GM18499 (cell line): ENCODE measurements around the gene TSPEAR.

Experiments used
- ATAC-seq: cut with Tn5 transposase; IDR thresholded peaks from one replicate; pipeline ENCODE4 v1.9.1; 2021; ENCODE audit warnings: moderate number of reproducible peaks; ENCODE audit not compliant: insufficient read depth, unreplicated experiment

The TSPEAR gene

DNA sequence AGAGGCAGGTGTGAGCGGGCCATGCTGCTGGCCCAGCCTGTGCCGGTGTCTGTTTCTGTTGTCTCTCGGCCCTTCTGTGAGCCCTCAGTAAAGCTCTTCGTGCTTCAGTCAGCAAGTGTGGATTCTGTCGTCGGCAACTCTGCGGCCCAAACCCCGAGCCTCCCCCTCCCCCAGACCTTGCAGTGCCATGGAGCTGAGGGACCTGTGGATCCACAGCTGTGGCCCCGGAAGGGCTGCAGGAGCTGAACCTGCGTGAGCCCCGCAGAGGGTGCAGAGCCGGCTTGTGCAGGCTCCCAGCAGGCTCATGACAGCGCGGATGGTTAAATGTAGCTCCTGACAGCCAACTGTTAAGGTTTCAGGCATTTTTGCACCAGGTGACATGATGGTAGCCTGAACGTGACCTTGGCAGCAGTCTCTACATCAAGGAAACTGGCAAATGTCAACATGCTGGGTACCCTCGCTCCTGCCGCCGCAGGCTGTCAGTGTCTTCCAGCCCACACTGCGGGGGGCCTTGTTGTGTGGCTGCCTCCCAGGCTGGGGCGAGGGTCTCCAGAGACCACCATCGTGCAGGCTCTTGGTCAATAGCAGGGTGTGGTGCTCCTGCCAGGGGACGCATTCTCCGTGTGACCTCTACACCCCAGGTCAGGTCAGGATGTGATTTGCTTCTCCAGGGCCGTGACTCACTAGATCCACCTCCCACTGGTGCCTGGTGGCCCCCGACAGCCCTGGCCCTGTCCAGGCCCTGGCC, 249.1 kb downstream of the TSPEAR start:
- no peak for ATAC-seq

DNA sequence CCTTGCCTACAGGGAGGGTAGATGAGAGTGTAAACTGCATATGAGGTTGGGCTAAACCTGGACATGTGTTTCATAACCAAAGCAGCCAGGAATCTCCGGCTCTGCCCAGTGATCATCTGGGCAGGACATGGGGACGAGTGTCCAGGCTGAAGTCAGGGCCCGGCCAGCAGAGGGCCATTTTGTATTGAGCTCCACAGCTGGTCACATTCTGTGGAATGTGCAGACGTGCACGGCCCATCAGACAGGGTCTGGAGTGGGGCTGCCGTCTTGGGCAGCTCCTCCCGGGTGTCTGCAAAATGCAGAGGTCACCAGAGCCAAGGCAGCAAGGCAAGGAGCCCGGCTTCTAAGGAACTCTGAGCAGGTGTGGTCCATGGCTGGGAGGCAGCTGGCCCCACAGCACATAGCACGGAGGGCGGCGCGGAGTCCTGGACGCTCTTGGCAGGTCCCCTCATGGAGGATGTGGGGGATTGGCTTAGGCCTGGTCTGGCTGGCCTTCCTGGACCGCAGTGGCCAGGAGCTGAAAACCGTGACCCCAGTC, 249.8 kb downstream of the TSPEAR start:
- no peak for ATAC-seq

DNA sequence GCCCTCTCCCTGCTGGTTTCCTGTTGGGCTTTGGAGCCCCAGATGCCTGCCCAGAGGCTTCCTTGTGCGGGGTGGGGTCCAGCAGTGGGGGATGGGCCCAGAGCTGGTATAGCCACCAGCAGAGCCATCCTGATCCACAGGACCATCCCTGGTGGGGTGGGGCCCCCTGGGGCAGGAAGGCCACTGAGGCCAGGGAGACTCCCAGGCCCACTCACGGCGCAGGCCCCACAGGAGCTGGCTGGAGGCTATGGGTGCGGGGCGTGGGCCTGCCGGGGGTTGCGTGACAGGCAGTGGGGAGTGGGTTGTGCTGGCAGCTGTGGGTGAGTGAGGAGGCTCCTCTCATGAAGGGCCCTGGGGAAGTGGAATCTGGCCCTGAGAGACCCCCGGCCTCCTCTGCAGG, 250.4 kb downstream of the TSPEAR start:
- no peak for ATAC-seq

DNA sequence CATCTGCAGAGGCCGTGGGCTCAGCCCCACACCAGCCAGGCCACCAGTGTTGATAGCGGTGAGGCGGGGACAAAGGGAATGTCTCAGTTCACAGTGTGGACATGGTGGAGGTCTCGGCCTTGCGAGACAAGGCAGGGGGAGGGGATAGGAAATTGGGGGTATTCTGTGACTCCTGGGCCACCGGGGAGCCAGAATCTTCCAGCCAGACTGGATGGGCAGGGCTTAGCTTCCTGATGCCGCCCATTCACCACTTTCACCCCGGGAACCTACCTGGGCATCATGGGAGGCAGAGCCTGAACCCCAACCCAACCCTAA, 251.0 kb downstream of the TSPEAR start:
- ATAC-seq = no peak

DNA sequence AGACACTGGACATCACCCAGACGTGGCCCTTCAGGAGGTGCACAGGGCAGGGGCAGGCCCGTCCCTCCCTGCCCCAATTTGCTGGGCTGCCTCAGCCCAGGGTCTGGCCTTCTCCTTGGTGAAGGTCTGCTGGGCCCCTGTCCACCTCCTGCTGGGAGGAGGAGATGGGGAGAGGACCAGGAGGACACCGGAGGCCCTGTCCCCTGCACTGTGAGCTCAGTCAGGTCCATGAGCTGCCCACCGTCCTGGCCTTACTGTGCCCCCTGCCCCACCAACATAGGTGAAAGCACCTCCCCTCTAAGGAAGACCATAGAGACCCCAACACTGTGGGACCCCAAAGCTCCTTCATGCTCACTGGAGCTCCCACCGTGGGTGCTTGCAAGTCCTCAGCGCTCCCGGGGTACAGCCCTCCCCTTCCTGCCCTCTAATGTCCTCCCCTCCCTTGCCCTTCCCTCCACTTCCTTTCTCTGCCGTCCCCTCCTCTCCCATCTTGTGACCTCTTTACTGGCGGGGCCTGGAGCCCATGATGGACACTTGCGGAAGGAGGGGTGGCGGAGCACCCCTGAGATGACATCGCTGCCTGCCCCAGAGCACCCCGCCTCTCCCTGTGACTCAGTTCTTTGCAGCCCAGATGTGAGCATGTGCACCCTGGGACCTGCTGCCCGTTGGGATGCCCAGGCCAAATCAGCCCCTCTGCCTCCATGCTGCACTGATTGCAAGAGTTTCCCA, 251.5 kb downstream of the TSPEAR start:
- ATAC-seq = no peak

DNA sequence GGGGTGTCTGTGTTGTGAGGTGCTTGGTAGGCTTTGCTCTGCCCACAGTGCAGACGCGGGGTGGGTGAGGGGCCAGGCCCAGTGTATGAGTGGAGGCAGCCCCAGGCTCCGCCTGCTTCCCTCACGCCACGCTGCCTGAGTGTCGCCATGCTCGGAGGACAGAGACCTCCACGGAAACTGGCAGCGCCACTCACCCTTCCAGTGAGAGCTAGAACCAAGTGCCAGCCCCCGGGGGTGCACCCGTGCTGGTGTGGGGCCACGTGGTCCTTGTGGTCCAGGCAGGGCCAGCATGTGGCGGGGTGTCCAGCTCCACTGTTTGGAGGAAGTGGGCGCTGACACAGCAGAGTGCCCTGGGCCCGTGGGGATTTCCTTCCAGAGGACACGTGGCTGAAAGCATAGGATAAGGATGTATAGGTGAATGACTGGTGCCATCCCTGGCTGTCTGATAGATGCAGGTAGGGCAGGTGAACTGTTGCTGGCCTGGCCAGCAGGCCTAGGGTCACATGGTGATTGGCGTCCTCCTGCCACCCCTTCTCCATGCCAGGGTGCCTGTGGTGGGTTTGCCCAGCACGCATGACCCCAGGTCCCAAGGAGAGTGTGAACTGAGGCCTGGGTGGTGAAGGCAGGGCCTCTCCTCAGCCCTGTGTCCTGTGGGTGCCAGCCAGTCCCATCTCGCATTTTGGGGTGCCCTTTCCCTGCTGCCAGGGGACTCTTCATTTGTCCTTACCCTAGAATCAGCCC, 252.2 kb downstream of the TSPEAR start:
- no peak for ATAC-seq

DNA sequence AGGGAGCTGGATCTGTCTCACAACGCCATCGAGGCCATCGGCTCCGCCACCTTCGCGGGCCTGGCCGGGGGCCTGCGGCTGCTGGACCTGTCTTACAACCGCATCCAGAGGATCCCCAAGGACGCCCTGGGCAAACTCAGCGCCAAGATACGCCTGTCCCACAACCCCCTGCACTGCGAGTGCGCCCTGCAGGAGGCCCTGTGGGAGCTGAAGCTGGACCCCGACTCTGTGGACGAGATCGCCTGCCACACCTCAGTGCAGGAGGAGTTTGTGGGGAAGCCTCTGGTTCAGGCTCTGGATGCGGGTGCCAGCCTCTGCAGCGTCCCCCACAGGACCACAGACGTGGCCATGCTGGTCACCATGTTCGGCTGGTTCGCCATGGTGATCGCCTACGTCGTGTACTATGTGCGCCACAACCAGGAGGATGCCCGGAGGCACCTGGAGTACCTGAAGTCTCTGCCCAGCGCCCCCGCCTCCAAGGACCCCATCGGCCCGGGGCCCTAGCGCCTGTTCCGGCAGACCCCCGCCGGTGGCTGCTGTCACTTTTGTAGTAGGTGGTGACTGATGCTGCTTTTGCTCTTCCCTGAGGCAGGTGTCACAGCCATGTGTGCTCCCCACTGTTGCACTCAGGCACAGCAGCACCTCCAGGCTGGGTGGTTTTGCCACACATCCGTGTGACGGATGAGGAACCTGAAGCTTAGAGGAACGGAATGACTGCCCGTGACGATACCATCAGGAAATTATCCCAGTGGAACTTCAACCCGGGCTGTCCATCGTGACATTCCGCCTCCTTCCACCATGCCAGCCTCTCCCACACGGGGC, 254.2 kb downstream of the TSPEAR start:
- ATAC-seq = no peak

DNA sequence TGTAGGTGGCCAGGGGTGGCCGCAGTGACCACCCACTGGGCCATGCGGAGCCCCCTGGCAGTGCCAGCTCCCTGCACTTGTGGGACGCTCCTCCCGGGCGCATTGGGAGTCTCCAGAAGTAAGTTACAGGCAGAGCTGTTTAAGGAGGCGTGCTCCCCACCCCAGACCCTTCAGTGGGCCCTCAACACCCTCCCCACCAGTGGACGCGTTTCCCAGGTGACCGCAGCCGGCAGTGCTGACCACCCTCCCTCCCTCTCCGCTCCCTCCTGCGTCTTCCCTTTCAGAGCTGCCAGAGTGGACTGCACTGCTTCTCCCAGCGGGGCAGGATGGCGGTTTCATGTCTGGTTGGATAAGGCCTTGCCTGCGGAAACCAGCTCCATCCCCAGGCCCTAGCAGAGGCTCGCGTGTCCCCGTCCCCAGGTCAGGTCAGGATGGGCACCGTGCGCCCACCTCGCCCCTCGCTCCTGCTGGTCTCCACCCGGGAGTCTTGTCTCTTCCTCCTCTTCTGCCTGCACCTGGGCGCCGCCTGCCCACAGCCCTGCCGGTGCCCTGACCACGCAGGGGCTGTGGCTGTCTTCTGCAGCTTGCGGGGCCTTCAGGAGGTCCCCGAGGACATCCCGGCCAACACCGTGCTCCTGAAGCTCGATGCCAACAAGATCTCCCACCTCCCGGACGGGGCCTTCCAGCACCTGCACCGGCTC, 255.0 kb downstream of the TSPEAR start:
- no peak for ATAC-seq

DNA sequence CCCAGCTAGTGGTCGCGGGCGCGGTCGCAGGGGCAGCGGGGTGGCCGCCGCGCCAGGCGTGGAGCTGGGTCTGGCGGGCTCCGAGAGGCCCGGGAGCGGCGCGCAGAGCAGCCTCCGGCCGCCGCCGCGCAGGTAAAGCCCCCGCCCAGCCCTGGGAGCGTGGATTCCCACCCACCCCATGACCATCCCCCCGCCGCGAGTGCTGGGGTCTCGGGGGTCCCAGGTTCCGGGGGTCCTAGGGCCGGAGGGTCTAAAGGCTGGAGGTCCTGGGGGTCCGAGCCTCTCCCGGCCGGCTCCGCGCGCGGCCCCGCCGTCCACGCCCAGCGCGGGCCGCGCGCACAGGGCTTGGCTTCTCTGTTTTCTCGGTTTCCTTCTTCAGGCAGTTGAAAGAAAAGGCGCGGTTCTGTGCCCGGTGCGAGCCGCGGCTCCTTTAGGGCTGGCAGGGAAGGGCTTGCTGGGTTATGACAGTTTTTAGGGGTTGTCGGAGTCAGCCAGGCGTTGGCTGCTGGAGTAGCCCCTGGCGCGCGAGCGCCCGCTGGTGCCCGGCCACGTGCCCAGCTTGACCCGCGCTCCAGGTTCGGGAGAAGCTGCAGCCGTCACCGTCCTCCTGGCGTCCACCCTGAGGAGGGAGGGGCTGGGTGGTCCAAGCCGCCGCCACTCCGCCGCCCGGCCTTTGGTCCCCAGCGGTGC, 255.7 kb downstream of the TSPEAR start:
- ATAC-seq = no peak

DNA sequence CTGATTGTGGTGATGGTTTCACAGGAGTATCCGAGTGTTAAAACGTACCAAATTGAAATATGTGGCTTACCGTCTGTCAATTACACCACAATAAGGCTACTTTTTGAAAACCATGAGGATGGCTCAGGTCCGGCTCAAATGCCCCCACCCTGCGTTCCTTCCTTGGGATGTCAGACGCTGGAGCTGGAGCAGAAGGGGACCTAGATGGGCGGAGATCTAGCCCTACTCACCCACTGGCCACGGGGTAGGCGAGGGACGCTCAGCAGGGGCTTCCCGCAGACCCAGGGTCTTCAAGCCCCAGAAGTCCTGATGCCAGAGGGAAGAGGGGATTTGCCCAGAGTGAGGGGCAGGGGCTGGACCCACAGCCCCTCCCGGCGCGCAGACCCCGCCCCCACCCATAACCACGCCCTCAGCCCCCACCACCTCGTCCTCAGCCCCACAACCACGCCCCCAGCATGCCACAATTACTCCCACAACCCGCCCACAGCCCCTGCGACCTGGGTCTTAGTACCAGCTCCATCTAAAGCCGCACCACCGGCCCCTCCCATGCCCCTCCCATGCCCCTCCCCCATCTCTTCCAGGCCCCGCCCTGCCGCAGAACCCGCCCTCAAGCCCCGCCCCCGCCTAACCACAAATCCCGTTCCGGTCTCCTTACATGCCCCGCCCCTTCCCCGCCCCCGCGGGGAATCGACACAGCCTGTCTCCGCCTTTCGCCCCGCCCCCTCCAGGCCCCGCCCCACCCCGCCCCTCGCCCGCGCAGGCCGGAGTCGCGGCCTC, 256.4 kb downstream of the TSPEAR start, which contains the start of gene LRRC3:
Gene LRRC3, plus strand, starts transcription at position 764 of the 777 bp plus-strand sequence. CDS start 1,135 bp downstream, outside the sequence.
- ATAC-seq = no peak

DNA sequence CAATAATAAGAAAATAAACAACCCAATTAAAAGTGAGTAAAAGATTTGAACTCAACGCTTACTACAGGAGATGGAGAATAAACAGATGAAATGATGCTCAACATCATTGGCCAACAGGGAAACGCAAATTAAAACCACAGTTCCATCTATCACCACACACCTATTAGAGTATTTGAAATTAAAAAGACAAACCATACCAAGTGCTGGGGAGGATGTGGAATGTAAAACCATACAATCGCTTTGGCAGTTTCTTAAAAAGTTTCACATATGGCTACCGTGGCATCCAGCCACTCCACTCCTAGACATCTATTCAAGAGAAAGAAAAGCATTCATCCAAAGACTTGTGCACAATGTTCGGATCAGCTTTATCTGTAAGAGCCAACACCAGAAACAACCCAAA, 257.3 kb downstream of the TSPEAR start:
- no peak for ATAC-seq

DNA sequence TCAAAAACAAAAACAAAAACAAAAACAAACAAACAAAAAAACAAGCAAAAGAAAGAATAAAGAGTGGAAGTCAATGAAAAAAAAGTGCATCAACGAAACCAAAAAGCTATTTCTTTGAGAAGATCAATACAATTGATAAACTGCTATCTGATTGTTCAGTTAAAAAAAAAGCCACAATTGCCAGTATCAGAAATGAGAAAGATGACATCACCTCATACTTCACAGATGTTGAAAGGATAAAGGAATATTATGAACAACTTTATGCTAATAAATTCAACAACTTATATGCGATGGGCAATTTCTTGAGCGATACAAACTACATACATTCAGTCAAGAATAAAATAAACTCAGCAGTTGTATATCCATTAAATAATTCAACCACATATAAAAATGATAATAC, 258.3 kb downstream of the TSPEAR start:
- no peak for ATAC-seq

DNA sequence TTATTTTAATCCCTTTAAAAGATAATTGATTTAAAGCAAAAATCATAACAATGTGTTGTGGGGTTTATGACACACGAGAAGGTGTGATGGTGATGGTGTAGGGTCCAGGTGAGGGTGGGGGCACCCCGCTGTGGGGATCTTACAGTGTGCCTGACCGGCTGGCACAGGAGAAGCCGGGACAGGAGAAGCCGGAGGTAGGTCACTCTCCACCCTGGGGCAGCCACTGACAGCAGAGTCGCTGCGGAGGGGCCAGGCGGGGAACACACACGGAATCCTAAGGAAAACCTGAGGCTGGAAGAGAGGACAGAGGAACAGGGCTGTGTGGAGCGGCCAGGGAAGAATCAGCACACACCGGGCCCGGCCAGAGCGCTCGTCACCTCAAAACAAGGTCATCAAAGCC, 260.4 kb downstream of the TSPEAR start:
- no peak for ATAC-seq

DNA sequence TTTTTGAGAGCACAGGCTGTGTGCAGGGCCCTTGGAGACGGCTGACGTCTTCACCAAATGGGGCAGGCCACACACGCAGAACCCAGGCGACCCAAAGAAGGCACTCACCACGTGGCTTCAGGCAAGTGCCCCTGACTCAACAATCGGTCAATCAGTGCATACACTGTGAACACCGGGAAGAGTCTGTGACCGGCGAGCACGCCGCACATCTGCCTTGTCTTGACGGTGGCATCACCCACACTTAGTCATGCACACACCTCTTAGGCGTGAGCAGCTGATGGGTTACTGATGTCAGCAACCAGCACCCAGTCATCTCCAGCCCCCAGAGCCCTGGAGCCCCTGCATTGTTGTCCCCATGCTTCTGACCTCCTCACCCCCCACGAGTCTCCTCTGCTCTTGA, 261.0 kb downstream of the TSPEAR start:
- ATAC-seq = no peak

DNA sequence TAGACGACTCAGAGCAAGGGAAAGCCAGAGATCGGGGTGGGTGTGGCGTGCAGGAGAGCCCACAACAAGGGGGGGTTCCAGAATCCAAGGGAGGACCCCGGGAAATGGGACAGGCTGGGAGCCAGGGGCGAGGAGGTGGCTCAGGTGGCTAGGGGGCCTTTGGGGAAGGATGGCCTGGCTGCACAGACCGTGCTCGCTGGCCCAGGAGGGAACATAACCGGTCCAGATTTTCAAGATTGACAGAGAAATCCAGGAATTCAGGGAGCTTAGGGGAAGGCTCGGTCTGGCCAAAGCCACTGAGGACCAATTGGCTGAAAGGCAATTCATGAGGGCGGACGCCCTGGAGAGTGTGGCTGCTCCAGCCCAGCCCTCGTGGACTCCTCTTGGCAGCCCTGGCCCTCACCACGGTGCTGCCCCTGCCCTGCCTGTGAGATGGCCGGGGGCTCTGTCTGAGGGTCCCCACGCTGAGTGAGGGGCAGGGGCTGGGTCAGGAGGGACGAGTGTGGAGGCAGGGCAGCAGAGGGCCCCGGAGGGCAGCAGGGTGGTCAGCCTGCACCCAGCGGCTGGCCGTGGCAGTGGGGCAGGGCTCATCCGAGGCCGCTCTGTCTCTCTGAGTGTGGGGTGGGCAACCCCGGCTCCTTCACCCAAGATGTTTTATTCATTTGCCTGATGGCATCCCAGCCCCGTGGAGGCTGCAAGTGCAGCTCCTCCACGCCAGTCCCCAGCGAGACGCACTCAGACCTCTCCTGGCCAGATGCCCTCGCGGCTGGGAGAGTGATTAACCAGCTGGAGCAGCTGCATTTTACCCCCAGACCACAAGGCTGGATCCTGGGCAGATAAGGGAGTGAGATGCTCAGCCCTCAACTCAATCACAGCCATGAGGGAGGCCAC, 261.7 kb downstream of the TSPEAR start:
- ATAC-seq = no peak

DNA sequence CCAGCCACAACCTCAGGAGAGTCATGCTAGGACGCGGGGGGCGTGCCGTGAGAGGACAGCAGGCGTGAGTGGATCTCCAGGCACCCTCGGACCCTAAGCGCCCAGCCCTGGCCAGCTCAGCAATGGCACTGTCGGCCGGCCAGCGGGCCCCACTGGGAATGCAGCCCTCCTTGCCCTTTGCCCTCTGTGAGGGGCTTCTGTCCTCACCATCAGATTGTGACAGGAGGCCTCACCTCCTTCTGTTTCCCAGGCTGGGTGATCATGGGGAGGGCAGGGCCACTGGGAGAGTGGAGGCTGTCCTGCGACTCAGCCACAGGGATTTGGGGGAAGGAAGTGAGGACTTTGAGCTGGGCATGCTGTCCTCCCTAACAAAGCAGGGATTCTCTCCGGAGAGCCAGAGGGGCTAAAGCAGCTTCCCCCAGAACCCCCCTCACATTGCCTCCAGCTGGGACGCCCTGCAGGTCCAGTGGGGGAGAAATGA, 262.7 kb downstream of the TSPEAR start:
- ATAC-seq = no peak
